T-helper 2 cell treated with Interferon-gamma antibody and Interleukin-4, amounts not matched to agents 100 ng/mL and 5 ng/mL, for 36 hours (primary cell): ENCODE measurements around the gene MRTFB. TPM values are rescaled to one million over a fixed set of nuclear protein-coding genes. Genes with fewer than 3 reads are reported as not detected.

Source experiments
- intact Hi-C: fragments of 100-400 bp; cut with micrococcal nuclease; formaldehyde crosslinking; loops from one replicate; pipeline ENCODE4 v1.15.1; 2023
- total RNA-seq: library from RNA; stranded (reverse); gene quantifications from 2 replicates; pipeline ENCODE4 v1.2.3, GENCODE V29; 2022

The MRTFB gene
- total RNA-seq, 1 donor from 2014 or later = 21.1 TPM

DNA sequence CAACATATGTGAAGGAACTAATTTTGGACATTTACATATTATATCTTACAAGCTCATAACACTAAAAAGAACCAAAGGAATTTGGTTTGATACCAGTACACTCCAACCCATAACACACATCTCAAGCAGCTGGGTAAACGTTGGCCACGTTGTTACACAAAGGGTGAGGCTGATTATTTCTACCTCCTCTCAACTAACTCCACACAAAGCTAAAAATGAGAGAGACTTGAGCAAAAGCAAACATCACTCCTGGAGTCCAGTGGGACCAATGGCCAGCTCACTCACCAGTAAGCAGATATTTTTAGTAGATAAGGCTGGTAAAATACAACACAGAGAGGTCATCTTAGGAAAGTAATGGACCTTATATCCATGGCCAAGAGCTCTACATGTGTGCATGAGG, 207.6 kb downstream of the MRTFB start:
- intact Hi-C loops = no loop called here

DNA sequence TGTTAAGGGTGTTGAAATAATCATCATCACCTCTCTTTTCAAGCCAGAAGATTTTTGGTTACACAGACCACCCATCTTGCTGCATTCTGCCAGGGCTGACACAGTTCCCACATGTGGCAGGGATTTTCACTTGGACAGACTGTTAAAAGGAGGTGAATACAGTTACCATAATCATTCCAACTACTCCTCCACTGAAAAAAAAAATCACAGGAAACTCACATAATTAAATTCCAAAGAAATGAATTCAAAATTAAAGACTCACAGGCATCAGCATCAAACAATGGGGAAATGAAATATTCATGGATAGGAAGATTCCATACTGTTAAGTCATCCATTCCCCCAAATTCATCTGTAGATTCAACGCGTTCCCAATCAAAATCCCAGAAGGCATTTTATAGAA, 209.4 kb downstream of the MRTFB start:
- intact Hi-C loops = loop anchor here (2.0 kb wide), 1 partner anchor 20 kb away; no protein-coding TSS in a partner anchor

DNA sequence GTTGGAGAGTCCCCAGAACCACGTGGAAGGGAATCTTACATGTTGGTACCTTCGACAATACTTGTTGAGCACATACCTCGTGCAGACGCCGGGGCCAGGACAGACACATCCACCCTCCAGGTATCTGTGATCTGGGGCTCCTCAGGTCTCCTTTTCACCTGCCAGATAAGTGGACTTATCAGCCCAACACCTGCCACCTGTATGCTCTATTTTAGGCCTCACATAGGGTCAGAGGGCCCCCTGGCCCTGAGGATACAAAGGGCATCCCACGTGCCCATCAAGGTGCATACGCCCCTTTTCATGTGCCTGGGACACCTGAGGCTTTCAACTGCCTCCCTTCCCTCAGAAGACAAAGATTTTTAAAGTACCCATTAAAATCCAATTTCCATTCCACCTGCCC, 212.7 kb downstream of the MRTFB start:
- intact Hi-C loops = no loop called here

DNA sequence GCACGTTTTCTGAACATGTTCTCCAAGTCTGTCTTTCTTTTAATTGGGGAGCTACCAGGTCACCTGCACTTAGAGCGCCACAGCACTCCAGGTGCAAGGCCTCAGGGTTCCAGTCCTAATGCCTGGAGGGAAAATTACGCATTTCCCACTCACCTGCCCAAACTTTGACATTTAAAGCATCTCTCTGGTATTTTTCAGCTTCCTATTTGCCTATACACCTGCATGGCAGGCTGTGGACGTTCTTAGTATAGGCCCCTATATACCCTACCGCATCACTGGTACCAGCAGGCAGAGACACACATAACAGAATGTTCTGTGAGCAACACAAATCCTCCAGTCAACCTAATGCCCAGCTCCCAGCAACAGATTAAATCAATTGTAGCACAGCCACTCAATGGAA, 213.3 kb downstream of the MRTFB start:
- intact Hi-C loops = no loop called here

DNA sequence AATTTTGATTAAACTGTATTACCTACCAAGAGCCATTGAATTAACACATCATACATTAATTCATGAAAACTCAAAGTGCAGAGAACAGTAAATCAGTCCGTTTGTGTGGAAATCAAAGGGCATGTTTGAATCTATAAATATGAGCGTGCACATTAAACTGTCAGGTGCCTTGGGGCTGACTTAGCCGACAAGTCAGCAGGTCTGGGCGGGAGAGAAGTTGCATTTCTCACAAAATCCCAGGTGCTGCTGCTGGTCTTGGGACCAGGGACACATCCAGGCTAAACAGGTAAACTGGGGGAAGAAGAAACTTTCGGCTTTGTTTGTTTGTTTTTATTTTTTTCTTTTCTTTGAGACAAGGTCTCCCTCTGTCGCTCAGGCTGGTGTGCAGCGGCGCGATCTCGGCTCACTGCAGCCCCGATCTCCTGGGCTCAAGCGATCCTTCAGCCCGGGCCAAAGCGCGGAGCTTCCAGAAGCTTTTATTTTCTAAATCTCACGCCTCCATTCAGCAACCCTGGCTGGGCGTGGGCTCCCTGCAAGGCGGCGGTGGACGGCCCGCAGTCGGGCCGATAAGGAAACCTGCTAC, 213.9 kb downstream of the MRTFB start:
- intact Hi-C loops = loop anchor here (1.0 to 5.0 kb wide), 3 partner anchors 213 to 366 kb away; partner anchors contain the start of genes MRTFB and PARN

DNA sequence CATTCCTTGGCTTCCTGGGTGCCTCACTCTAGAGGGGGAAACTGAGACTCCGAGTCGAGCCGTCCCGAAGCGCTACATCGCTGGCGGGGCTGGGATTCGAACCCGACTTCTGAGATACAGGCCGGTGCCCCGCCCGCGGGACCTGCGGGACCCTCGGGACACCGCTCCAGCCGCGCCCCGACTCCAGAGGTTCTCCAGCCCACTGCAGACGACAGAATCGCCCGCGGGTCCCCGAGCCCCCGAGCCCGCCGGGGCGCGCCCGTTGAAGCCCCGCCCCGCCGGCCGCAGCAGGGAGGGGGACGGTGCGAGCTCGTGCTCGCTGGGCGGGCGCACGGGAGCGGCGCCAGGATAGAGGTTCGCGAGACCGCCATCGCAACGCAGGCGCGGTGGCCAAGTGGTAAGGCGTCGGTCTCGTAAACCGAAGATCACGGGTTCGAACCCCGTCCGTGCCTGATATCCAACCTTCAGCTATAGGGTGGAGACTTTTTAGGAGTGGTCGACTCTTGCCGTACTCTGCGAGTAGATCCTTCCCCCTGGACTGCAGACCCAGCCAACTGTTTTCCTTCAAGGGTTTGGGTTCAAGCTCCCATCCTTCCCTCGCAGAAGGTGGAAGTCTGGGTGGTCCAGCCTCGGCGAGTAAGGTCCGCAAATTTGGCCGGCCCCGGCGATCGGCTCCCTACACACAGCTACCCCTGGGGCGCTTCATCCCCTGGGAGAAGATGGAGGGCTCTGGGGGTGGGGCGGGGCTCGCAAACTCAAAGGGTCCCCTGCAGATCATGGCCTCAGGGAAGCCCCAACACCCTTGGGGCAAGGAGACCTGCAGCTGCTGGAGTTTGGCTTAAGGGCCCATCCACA, 214.6 kb downstream of the MRTFB start:
- intact Hi-C loops = loop anchor here (1.0 to 5.0 kb wide), 3 partner anchors 213 to 366 kb away; partner anchors contain the start of genes MRTFB and PARN

DNA sequence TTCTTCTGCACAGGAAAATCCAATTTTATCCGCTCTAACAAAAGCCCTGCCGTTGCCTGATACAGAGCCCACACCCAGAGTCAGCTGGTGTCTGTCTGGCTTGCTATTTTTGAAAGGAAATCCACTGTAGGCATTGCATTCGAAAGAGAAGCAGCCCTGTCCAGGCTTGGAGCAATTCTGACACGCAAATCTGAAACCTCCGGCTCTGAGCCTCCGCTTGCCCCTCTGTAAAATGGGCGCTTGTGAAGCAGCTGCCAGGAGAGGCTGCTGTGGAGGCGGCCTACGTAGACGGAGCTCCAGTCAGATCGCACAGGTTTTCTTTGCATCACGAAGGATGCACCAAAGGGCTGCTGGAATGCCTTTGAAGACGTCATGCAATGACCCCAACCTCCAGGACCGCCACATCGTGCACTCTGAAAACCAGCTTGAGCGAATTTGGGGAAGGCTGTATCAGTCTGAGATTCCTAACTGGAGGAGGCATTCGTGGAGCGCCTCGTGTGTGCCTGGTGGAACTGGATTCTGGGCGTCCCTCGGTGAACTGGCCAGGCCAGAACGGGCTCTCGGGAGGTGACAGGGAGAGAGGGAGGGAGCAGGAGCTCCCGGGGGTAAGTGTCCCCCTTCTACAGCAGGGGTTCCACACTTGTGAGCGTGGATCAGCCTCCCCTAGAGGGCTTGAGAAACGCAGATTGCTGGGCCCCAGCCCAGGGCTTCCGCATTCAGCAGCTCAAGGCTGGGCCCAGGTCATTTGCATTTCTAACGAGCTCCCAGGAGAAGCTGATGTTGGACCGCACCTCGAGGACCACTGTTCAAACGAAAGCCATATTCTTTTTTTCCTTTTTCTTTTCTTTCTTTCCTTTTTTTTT, 215.5 kb downstream of the MRTFB start:
- intact Hi-C loops = loop anchor here (5.0 kb wide), 1 partner anchor 214 kb away; the partner anchor contains the start of gene MRTFB

DNA sequence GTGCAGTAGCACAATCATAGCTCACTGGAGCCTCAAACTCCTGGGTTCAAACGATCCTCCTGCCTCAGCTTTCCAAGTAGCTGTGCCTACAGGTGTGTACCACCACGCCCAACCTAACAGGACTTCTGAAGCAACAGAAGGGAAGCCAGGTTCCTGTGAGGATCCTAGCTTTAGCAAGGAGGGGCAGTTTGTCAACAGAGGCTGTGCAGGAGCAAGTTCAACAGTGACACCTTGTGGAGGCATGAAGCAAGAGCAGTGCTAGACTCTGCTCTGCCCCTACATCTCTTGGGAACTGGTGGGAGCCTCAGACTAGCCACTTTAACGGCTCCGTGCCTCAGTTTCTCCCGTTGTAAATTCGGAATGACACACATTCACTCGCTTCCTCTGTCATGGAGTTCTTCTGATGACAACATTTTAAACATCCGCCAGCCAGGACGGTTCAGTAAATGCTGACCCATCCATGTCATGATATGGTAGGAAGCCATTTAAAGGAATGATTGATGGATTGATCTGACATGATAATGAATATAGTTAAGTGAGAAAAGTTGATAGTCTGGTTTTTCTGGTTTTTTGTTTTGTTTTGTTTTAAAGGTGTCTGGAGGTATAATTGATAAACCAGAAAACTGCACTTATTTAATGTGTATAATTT, 218.7 kb downstream of the MRTFB start:
- intact Hi-C loops = loop anchor here (5.0 kb wide), 1 partner anchor 218 kb away; the partner anchor contains the start of gene MRTFB

DNA sequence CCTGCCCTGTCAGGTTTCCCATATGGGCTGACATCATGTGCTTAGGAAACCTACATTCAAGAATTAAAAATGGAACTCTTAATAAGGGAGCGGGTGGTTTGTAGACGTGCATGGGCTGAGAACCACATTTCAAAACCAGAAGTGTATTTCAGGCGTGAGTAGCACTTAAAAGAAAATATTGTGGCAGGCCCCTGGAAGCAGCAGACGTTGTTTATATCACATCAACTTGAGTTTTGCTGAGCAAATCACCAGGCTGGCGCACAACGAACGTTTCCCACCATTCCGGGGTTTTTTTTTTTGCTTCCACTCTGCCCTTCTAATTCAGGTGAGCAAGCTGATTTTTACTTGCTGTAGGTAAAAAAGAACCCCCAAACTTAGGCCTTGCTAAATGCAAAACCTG, 220.2 kb downstream of the MRTFB start:
- intact Hi-C loops = no loop called here

DNA sequence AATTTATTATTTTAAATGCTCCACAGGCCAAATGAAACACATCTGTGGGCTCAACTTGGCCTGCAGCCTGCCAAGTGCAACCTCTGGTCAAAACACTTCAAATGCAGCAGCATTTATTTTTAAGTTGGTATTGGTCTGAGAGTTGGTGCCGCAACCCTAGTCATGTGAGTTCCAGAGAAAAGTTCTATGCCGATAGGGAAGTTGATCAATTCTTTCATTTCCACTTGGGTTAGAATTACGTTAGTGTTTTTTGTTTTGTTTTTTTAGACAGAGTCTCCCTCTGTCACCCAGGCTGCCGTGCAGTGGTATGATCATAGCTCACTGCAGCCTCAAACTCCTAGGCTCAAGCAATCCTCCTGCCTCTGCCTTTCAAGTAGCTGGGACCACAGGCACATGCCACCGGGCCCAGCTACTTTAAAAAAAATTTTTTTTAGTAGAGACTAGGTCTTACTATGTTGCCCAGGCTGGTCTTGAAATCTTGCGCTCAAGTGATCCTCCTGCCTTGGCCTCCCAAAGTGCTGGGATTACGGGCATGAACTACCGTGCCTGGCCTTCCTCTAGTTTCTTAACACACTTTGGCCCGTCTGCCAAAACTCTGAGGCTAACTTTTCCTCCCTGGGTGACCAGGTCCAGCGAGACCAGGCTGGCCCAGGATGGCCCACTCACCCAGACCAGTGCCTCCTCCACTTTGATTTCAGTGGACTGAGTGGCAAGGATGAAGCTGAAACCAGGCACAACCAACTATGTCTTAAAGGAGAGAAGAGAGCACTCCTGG, 221.1 kb downstream of the MRTFB start:
- intact Hi-C loops = no loop called here

DNA sequence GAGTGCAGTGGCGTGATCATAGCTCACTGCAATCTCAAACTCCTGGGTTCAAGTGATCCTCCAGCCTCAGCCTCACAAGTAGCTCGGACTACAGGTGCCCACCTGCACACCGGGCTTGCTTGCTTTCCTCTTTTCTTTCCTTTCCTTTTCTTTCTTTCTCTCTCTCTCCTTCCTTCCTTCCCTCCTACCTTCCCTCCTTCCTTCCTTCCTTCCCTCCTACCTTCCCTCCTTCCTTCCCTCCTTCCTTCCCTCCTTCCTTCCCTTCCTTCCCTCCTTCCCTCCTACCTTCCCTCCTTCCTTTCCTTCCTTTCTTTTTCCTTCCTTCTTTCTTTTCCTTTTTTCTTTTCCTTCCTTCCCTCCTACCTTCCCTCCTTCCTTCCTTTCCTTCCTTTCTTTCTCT, 225.5 kb downstream of the MRTFB start:
- intact Hi-C loops = no loop called here

DNA sequence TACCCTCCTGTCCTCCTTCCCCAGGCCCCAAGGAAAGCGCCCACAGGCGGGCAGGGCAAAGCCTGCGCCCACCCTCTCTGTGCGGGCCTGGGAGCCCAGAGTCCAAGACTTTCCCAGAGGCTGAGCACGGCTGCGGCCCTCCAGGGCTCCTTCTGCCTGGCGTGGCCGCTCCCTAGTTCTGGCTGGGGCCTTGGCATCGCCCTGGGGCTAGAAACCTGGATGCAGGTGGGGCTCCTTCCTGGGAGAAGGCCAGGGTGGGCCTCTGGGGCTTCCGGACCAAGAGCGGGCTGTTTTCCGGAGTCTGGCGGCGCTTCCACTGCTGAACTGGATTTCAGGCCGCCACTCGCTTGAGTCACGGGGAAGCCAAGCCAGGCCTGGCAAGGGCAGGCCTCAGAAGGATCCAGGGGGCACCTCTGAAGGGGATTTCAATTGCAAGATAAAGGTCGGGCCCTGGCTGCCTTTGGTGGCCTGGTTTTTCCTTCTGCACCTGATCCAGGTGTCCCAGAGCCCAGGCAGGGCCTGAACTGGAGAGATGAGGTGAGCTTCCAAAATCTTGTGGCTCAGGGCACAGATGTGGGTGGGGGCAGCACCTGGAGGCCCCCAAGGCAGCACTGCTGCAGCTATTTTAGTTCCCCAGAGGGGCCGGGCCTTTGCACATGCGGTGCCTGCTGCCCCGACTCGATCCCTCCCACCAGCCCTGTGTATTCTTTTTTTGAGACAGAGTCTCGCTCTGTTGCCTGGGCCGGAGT, 227.4 kb downstream of the MRTFB start:
- intact Hi-C loops = no loop called here

DNA sequence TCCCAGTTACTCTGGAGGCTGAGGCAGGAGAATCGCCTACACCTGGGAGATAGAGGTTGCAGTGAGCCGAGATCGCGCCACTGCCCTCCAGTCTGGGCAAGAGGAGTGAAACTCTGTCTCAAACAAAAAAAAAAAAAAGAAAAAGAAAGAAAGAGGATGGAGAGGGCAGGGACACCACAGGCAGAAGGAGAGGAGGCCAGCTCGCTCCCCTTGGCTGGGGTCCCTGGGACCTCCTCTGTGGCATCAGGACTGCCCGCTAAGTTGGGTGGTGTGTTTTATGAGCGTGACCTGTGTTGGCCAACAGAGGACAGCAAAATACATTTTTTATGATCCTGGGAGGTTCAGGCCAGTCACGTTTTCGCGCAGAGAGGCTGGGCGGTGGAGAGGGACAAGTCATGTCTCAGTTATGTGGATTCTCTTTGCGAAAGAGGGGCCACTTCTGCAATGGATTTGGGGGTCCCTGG, 229.6 kb downstream of the MRTFB start:
- intact Hi-C loops = loop anchor here (1.0 to 2.0 kb wide), 2 partner anchors 20 to 229 kb away; no protein-coding TSS in a partner anchor

DNA sequence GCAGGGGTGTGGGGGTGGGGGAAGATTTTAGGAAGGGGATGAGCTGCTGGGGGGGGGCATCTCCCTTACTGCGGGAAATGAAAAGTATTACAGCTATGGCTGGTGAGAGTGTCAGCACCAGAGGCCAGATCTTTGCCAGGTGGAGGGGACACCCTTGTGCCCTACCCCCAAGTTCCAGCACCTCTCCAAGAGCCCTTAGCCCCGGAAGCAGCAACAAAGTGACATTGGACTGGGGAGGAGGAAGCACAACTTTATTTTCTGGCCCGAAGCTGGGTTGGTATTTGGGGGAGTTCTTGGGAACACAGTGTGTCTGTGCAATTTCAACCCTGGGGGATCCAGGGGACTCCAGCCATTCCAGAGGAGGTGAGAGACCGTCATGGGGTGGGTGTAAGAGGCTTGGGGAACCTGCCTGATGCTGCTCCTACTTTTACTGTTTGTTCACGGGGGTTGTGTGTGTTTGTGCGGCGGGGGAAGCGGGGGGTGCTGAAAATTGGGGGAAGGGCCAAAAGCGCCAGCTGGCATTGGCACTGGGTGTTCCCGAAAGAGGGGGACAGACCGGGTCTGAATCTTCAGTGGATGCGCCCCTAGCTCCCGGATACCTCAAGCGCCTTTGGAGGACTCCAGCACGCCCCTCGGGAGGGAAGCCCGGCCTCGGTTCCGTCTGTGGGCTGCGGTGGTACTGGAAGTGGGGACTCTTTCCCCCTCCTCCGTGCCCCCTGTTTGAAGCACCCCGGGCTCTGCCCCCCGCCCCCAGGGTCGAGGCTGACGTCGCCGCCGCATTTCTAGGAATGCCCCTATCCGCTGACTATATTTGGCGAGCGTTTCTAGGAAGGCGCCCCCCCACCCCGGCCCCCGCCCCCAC, 230.3 kb downstream of the MRTFB start:
- intact Hi-C loops = loop anchor here (2.0 kb wide), 1 partner anchor 21 kb away; no protein-coding TSS in a partner anchor

DNA sequence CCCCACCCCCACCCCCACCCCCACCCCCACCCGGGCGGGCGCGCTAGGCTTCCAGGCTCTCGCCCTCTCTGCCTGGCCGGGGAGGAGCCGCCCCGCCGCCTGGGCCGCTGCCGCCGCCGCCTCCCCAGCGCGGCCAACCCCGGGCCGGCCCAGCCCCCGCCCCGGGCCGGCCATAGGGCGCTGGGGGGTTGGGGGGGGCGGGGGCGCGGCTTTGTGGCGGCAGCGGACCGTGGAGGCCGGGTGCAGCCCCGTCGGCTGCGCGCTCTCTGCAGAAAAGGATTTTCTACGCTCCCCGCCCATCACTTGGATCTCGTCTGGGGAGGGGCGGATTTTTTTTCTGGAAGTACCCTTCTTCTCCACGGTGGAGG, 230.9 kb downstream of the MRTFB start:
- intact Hi-C loops = no loop called here

DNA sequence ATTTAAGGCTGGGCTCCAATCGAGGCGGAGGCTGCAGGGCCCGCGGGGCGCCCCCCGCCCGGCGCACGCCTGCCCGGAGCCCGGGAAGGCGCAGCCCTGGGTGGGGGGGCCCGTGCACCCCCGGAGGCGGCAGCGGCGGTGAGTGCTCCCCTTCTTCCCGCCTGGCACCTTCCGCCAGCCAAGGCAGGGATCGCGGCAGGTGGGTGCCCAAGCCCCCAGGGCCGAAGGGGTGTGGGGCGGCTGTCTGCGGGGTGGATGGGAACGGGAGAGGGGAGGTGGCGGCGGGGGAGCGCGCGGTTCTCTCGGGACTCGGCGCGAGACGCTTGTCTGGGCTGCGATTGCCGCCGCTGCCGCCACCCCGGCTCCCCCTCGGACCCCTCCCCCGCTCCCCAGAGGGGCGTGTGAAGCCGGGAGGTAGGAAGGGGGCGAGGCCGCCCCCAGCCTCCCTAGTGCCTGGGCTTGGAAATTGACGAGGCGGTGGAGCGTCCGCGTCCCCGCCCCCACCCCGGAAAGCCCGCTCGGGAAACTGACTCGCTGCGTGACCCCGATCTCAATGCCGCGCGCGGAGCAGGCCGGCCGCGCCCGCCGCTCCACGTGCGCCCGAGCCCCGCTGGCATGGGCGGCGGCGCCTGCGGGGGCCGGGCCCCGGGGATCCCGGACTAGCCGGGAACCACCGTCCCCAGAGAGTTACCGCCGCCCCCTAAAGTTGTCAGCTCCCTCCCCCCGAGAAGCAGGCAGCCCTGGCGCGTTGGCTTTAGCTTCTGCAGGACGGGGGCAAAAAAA, 231.5 kb downstream of the MRTFB start:
- intact Hi-C loops = no loop called here

DNA sequence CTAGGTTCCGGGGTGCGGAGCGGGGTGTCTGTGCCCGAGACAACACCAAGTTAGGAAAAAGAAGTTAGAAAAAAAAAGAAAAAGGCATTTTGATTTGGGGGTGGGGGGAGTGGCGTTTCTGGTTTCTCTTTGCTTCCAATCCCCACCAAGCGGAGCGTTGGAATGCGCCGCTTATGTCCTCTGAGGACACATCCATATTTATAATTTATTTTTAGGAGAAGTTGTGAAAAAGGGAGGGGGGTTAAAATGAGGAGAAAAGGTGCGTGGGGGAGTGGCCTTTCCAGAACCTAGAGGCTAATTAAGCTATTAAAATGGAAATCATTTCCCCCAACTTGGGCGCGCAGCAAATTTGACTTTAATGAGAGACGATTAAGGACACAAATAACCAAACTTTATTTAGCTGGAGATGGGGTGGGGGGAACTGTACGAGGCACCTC, 232.1 kb downstream of the MRTFB start:
- intact Hi-C loops = no loop called here
